ENCODE measurements around the gene RNPEPL1. TPM values are rescaled to one million over a fixed set of nuclear protein-coding genes. Genes with fewer than 3 reads are reported as not detected.

RNPEPL1 gene
- total and polyA plus RNA-seq, 2 experiments from 2014 or later = 46.3 to 57.2 TPM

DNA sequence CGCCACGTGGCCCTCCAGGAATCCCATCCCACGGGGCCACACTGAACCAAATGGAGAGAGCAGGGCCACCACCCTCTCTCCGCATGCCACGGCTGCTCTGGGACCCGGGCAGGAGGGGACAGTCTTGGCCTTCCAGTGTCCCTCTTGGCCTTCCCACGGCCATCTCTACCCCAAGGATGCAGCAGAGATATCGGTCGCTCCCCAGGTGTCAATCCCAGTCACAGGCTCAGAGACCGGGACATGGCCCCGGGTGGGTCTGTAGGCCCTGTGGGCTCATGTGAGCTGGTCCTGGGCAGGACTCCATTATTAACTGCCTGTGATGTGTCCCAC, 33.5 kb downstream of the RNPEPL1 start:
- no peak for TF ChIP-seq CTCF (IDR thresholded peaks at IDR 0.05; ENCODE audit: poor library complexity)
- no peak for TF ChIP-seq EZH2phosphoT487 (IDR thresholded peaks at IDR 0.05; ENCODE audit: low read depth, severe bottlenecking, unreplicated experiment)
- TF ChIP-seq EZH2 (IDR thresholded peaks at IDR 0.05; ENCODE audit: borderline replicate concordance) = no peak
- H3K27ac ChIP-seq = no peak overlapping the region
- no peaks in the 10 kb centered on the region for H3K27me3 ChIP-seq
- no peaks in the 10 kb centered on the region for H3K36me3 ChIP-seq (replicated peaks; ENCODE audit: insufficient read depth, low read depth)
- H3K9me2 ChIP-seq (replicated peaks; ENCODE audit: insufficient read depth) = no peaks in the 10 kb centered on the region
- H3K4me3 ChIP-seq = no peak overlapping the region
- H2AFZ ChIP-seq = no peak overlapping the region
- H3K4me1 ChIP-seq (ENCODE audit: insufficient read depth) = peaks cover 12% of the 10 kb centered on the region
- DNase-seq (ENCODE audit: low spot score) = no peak
- H3K4me2 ChIP-seq = no peak overlapping the region
- no peaks in the 10 kb centered on the region for H3K9me3 ChIP-seq (ENCODE audit: low read depth)
- 96% methylated on average over 11 of the region's 11 CpGs for WGBS (ENCODE audit: low lambda C conversion rate, missing lambda C conversion rate)
- H3K79me2 ChIP-seq = no peaks in the 10 kb centered on the region
- no peaks in the 10 kb centered on the region for H4K20me1 ChIP-seq (ENCODE audit: insufficient read depth, poor library complexity, severe bottlenecking)

- H3K4me1 ChIP-seq (ENCODE audit: insufficient read depth) = peaks cover 12% of the 10 kb centered on the region
- no peaks in the 10 kb centered on the region for H4K20me1 ChIP-seq (ENCODE audit: insufficient read depth, poor library complexity, severe bottlenecking)
- no peak for DNase-seq (ENCODE audit: low spot score)
- H3K9me3 ChIP-seq (ENCODE audit: low read depth) = no peaks in the 10 kb centered on the region
- H2AFZ ChIP-seq = no peak overlapping the region
- H3K27ac ChIP-seq = no peak overlapping the region
- H3K79me2 ChIP-seq = peaks cover 3% of the 10 kb centered on the region
- H3K9me2 ChIP-seq (replicated peaks; ENCODE audit: insufficient read depth) = no peaks in the 10 kb centered on the region
- H3K4me2 ChIP-seq = no peak overlapping the region
- 97% methylated on average over 24 of the region's 32 CpGs for WGBS (ENCODE audit: low lambda C conversion rate, missing lambda C conversion rate)
- TF ChIP-seq EZH2phosphoT487 (IDR thresholded peaks at IDR 0.05; ENCODE audit: low read depth, severe bottlenecking, unreplicated experiment) = no peak
- TF ChIP-seq CTCF (IDR thresholded peaks at IDR 0.05; ENCODE audit: poor library complexity) = no peak
- TF ChIP-seq EZH2 (IDR thresholded peaks at IDR 0.05; ENCODE audit: borderline replicate concordance) = no peak
- no peaks in the 10 kb centered on the region for H3K27me3 ChIP-seq
- no peaks in the 10 kb centered on the region for H3K36me3 ChIP-seq (replicated peaks; ENCODE audit: insufficient read depth, low read depth)
- H3K4me3 ChIP-seq = no peak overlapping the region
Measured at GRCh38 chr2:240602266-240603050, 34.2 kb downstream of the RNPEPL1 start.

- Histone ChIP-seq H3K9me3 (ENCODE audit: low read depth) (no peaks in the 10 kb centered on the region), H3K4me1 (ENCODE audit: insufficient read depth) (peaks cover 12% of the 10 kb centered on the region), H3K4me2 (no peak overlapping the region), H3K79me2 (peaks cover 6% of the 10 kb centered on the region), H3K27me3 (no peaks in the 10 kb centered on the region), H2AFZ (no peak overlapping the region), H3K9me2 (replicated peaks; ENCODE audit: insufficient read depth) (no peaks in the 10 kb centered on the region), H4K20me1 (ENCODE audit: insufficient read depth, poor library complexity, severe bottlenecking) (no peaks in the 10 kb centered on the region), H3K4me3 (no peak overlapping the region), H3K27ac (no peak overlapping the region), H3K36me3 (replicated peaks; ENCODE audit: insufficient read depth, low read depth) (no peaks in the 10 kb centered on the region)
- DNase-seq (ENCODE audit: low spot score) = no peak
- TF ChIP-seq EZH2 (IDR thresholded peaks at IDR 0.05; ENCODE audit: borderline replicate concordance) = no peak
- TF ChIP-seq CTCF (IDR thresholded peaks at IDR 0.05; ENCODE audit: poor library complexity) = no peak
- TF ChIP-seq EZH2phosphoT487 (IDR thresholded peaks at IDR 0.05; ENCODE audit: low read depth, severe bottlenecking, unreplicated experiment) = no peak
- WGBS (ENCODE audit: low lambda C conversion rate, missing lambda C conversion rate) = 95% methylated on average over 22 of the region's 22 CpGs
Measured at GRCh38 chr2:240603081-240603835, 35.0 kb downstream of the RNPEPL1 start.

Measured in hepatocyte (in vitro differentiated cells).